H9 (cell line): Measurements from ENCODE around the gene ITCH. TPM values are rescaled to one million over a fixed set of nuclear protein-coding genes. Genes with fewer than 3 reads are reported as not detected.
A peak's percentile ranks its signal among the peaks of the same experiment; 100 is the strongest.

Experiments used
- DNase-seq: peaks from one replicate; pipeline ENCODE4 v3.0.0-alpha.2; 2017
- H2AFZ ChIP-seq: one replicate; pipeline ENCODE4 v1.6.1; 2013; ENCODE audit warnings: mild to moderate bottlenecking, low read length, control low read depth, moderate library complexity
- H2AK5ac ChIP-seq: 2 replicates; pipeline ENCODE4 v1.6.1; 2013; ENCODE audit warnings: low read length, control low read depth, mixed read lengths; ENCODE audit not compliant: insufficient read length
- H2BK120ac ChIP-seq: one replicate; pipeline ENCODE4 v1.6.1; 2013; ENCODE audit warnings: low read depth, mild to moderate bottlenecking, low read length, control low read depth, inconsistent platforms; ENCODE audit not compliant: poor library complexity, severe bottlenecking
- H2BK12ac ChIP-seq: 2 replicates; pipeline ENCODE4 v1.6.1; 2013; ENCODE audit warnings: low read length, control low read depth, mixed read lengths, low read depth; ENCODE audit not compliant: insufficient read length
- H2BK15ac ChIP-seq: 2 replicates; pipeline ENCODE4 v1.6.1; 2013; ENCODE audit warnings: low read depth, low read length, control low read depth
- H2BK20ac ChIP-seq: one replicate; pipeline ENCODE4 v1.6.1; 2013; ENCODE audit warnings: low read depth, mild to moderate bottlenecking, low read length, control low read depth, inconsistent platforms; ENCODE audit not compliant: poor library complexity, severe bottlenecking
- H2BK5ac ChIP-seq: 2 replicates; pipeline ENCODE4 v1.6.1; 2013; ENCODE audit warnings: low read length, control low read depth, mixed read lengths; ENCODE audit not compliant: insufficient read length
- H3K14ac ChIP-seq: 2 replicates; pipeline ENCODE4 v1.6.1; 2013; ENCODE audit warnings: low read length, control low read depth; ENCODE audit not compliant: insufficient read depth
- H3K18ac ChIP-seq: 2 replicates; pipeline ENCODE4 v1.6.1; 2013; ENCODE audit warnings: low read depth, mild to moderate bottlenecking, mixed read lengths, low read length, control low read depth; ENCODE audit not compliant: insufficient read length
- H3K23ac ChIP-seq: 2 replicates; pipeline ENCODE4 v1.6.1; 2013; ENCODE audit warnings: low read length, control low read depth, mixed read lengths, low read depth; ENCODE audit not compliant: insufficient read length
- H3K23me2 ChIP-seq: 2 replicates; pipeline ENCODE4 v1.6.1; 2013; ENCODE audit warnings: low read depth, mild to moderate bottlenecking, mixed read lengths, low read length, control low read depth; ENCODE audit not compliant: insufficient read length, poor library complexity, severe bottlenecking
- H3K27ac ChIP-seq: 2 replicates; pipeline ENCODE4 v1.5.1; 2013; ENCODE audit warnings: low read length, control low read depth, mixed read lengths, low read depth; ENCODE audit not compliant: insufficient read length
- H3K27me3 ChIP-seq: 2 replicates; pipeline ENCODE4 v1.6.1; 2013; ENCODE audit warnings: low read length, control low read depth, inconsistent platforms; ENCODE audit not compliant: insufficient read depth
- H3K4ac ChIP-seq: 2 replicates; pipeline ENCODE4 v1.6.1; 2013; ENCODE audit warnings: low read depth, mild to moderate bottlenecking, control low read depth, inconsistent platforms, low read length, moderate library complexity
- H3K4me1 ChIP-seq: 2 replicates; pipeline ENCODE4 v1.6.1; 2013; ENCODE audit warnings: low read length, control low read depth, inconsistent platforms; ENCODE audit not compliant: insufficient read depth
- H3K4me2 ChIP-seq: 2 replicates; pipeline ENCODE4 v1.6.1; 2013; ENCODE audit warnings: low read length, control low read depth, mixed read lengths; ENCODE audit not compliant: insufficient read length, insufficient read depth
- H3K56ac ChIP-seq: 2 replicates; pipeline ENCODE4 v1.6.1; 2013; ENCODE audit warnings: low read depth, mild to moderate bottlenecking, mixed read lengths, low read length, control low read depth; ENCODE audit not compliant: insufficient read length
- H3K79me1 ChIP-seq: 2 replicates; pipeline ENCODE4 v1.6.1; 2013; ENCODE audit warnings: low read depth, mild to moderate bottlenecking, moderate library complexity, low read length, control low read depth, inconsistent platforms; ENCODE audit not compliant: insufficient read depth, poor library complexity, severe bottlenecking
- H3K79me2 ChIP-seq: 2 replicates; pipeline ENCODE4 v1.6.1; 2013; ENCODE audit warnings: low read length, control low read depth, inconsistent platforms; ENCODE audit not compliant: insufficient read depth
- H3K9ac ChIP-seq: 2 replicates; pipeline ENCODE4 v1.6.1; 2013; ENCODE audit warnings: low read length, control low read depth, mixed read lengths; ENCODE audit not compliant: insufficient read length; ENCODE audit errors: extremely low read depth
- H3K9me3 ChIP-seq: one replicate; pipeline ENCODE4 v1.6.1; 2013; ENCODE audit warnings: low read depth, low read length, inconsistent platforms; ENCODE audit not compliant: control insufficient read depth
- H3T11ph ChIP-seq: one replicate; pipeline ENCODE4 v1.6.1; 2013; ENCODE audit warnings: mild to moderate bottlenecking, low read length, control low read depth, inconsistent platforms
- H4K20me1 ChIP-seq: one replicate; pipeline ENCODE4 v1.6.1; 2013; ENCODE audit not compliant: control insufficient read depth, insufficient read length, insufficient read depth
- H4K5ac ChIP-seq: 2 replicates; pipeline ENCODE4 v1.6.1; 2013; ENCODE audit warnings: low read depth, mild to moderate bottlenecking, mixed read lengths, low read length, control low read depth; ENCODE audit not compliant: insufficient read length
- H4K8ac ChIP-seq: replicated peaks from 2 replicates; pipeline ENCODE4 v1.6.1; 2013; ENCODE audit warnings: low read length, control low read depth, mixed read lengths, low read depth; ENCODE audit not compliant: insufficient read length
- H4K91ac ChIP-seq: 2 replicates; pipeline ENCODE4 v1.6.1; 2013; ENCODE audit warnings: low read depth, mild to moderate bottlenecking, moderate library complexity, mixed read lengths, low read length, control low read depth; ENCODE audit not compliant: insufficient read length
- H3K27ac Mint-ChIP-seq, 3 experiments: 2 replicates in 2 of 3; 3 replicates in 1 of 3; pipeline ENCODE4 v1.8.0; 2020 to 2021; ENCODE audit warnings: mixed read lengths in 3 of 3, mild to moderate bottlenecking in 1 of 3, moderate library complexity in 1 of 3
- H3K27me3 Mint-ChIP-seq: 2 replicates; pipeline ENCODE4 v1.8.0; 2021; ENCODE audit warnings: low read depth, mild to moderate bottlenecking, moderate library complexity, mixed read lengths
- H3K36me3 Mint-ChIP-seq, 3 experiments: 2 replicates in 2 of 3; 3 replicates in 1 of 3; pipeline ENCODE4 v1.8.0; 2020 to 2021; ENCODE audit warnings: low read depth in 3 of 3, mixed read lengths in 3 of 3; ENCODE audit not compliant: insufficient read depth in 1 of 3
- H3K4me1 Mint-ChIP-seq, 2 experiments: 2 replicates each; pipeline ENCODE4 v1.8.0; 2020; ENCODE audit warnings: mixed read lengths in 2 of 2
- H3K4me3 Mint-ChIP-seq, 2 experiments: 2 replicates in 1 of 2; 3 replicates in 1 of 2; pipeline ENCODE4 v1.8.0; 2020 to 2021; ENCODE audit warnings: mild to moderate bottlenecking in 2 of 2, mixed read lengths in 2 of 2, moderate library complexity in 1 of 2
- H3K9me3 Mint-ChIP-seq, 2 experiments: 2 replicates in 1 of 2; 3 replicates in 1 of 2; pipeline ENCODE4 v1.8.0; 2020; ENCODE audit warnings: mild to moderate bottlenecking in 2 of 2, mixed read lengths in 2 of 2, moderate library complexity in 1 of 2
- WGBS: extraction: QIAGEN DNeasy Blood & Tissue Kit; methylation state at CpG from one replicate; pipeline ENCODE4 v1.1.7; 2013; ENCODE audit warnings: missing lambda C conversion rate, low lambda C conversion rate, mixed read lengths; ENCODE audit not compliant: insufficient read length; ENCODE audit errors: extremely low coverage; 5-methylcytosine and 5-hydroxymethylcytosine counted together
- total RNA-seq: library from RNA; stranded (reverse); gene quantifications from 2 replicates; pipeline ENCODE4 v1.2.1, GENCODE V29; 2021
- TF ChIP-seq, protein P1 (sequence below): fragments of 200-600 bp; sonication (generic); conservative IDR thresholded peaks from 3 replicates; pipeline ENCODE4 v1.8.0; 2021; ENCODE audit warnings: antibody characterized with exemption, mild to moderate bottlenecking

Gene ITCH
- total RNA-seq, 1 experiment from 2014 or later, result 55.9 TPM

DNA sequence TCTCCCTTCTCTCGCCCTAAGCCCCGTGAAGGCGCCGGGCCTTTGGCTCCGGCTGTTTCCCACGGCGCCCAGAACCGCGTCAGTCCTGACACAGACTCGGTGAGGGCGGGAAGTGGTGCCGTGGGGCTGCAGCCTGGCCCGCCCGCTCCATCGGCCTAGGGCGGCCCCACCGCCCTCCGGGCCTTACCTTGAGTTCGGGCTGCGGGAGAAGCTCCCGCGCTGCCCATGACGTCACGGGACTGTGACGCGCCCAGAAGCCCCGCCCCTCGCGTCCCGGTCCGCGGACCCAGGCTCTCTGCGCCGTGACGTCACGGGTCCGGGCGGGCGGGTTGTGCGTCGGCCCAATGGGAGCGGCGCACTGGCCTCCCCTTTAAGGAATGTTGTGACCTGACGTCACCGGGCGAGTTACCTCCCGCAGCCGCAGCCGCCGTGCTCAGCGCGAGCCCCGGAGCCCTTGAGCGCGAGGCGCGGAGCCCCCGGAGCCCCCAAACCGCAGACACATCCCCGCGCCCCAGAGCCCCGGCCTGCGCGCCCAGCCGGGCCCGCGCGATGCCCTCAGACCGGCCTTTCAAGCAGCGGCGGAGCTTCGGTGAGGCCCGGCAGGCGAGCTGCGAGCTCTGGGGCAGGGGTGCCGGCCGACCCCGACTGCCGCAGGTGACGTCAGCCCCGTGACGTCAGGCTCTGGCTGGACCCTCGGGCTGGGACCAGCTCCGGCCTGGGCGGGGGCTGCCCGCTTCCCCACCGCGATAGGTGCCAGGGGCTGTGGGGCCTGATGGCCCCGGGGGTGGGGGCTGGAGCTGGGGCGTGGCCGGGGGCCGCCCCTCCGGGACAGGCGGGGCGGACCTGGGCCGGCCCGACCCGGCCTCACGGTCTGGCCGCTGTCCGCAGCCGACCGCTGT, 195.5 kb downstream of the ITCH start, which contains the start of gene MAP1LC3A:
Gene MAP1LC3A, plus strand, starts transcription at position 399 of the 899 bp plus-strand sequence. Its CDS starts 151 bp downstream, at position 550.
- Histone ChIP-seq H4K91ac (no peak within 1 kb of the TSS), H3K4me1 (no peaks in the 10 kb centered on the region), H2BK12ac (no peak within 1 kb of the TSS), H3K4ac (no peak within 1 kb of the TSS), H4K8ac (no peak within 1 kb of the TSS), H3K18ac (peak within 1 kb of the TSS; percentile 90), H2BK5ac (no peak within 1 kb of the TSS), H3K9me3 (no peaks in the 10 kb centered on the region), H2AFZ (peak within 1 kb of the TSS; percentile 10), H3K23ac (no peak within 1 kb of the TSS), H2AK5ac (no peak within 1 kb of the TSS), H3K79me1 (no peaks in the 10 kb centered on the region), H2BK20ac (no peak within 1 kb of the TSS), H3T11ph (no peak within 1 kb of the TSS), H2BK15ac (no peak within 1 kb of the TSS), H3K23me2 (peaks cover 4% of the 10 kb centered on the region), H3K9ac (peak within 1 kb of the TSS; percentile 27), H4K20me1 (no peaks in the 10 kb centered on the region), H3K56ac (no peak within 1 kb of the TSS), H3K27me3 (no peaks in the 10 kb centered on the region), H4K5ac (no peak within 1 kb of the TSS), H3K27ac (no peak within 1 kb of the TSS), H3K79me2 (no peaks in the 10 kb centered on the region), H2BK120ac (no peak within 1 kb of the TSS), H3K4me2 (peak within 1 kb of the TSS; percentile 64), H3K14ac (peak within 1 kb of the TSS; percentile 90)
- TF ChIP-seq, protein P1, sequence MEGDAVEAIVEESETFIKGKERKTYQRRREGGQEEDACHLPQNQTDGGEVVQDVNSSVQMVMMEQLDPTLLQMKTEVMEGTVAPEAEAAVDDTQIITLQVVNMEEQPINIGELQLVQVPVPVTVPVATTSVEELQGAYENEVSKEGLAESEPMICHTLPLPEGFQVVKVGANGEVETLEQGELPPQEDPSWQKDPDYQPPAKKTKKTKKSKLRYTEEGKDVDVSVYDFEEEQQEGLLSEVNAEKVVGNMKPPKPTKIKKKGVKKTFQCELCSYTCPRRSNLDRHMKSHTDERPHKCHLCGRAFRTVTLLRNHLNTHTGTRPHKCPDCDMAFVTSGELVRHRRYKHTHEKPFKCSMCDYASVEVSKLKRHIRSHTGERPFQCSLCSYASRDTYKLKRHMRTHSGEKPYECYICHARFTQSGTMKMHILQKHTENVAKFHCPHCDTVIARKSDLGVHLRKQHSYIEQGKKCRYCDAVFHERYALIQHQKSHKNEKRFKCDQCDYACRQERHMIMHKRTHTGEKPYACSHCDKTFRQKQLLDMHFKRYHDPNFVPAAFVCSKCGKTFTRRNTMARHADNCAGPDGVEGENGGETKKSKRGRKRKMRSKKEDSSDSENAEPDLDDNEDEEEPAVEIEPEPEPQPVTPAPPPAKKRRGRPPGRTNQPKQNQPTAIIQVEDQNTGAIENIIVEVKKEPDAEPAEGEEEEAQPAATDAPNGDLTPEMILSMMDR, result no peak
- Mint-ChIP-seq H3K9me3 (no peaks in the 10 kb centered on the region), H3K36me3 (no peaks in the 10 kb centered on the region), H3K27ac (peak within 1 kb of the TSS; percentile 18 to 87 (median 83); a peak in 4 of 7 replicates), H3K4me1 (peaks cover 7 to 9% of the 10 kb centered on the region in 2 experiments), H3K4me3 (peak within 1 kb of the TSS; percentile 67 to 82), H3K27me3 (peaks cover 5% of the 10 kb centered on the region)
- no CpG with 5 or more reads among the region's 103 CpGs for WGBS
- DNase-seq, result peak; percentile 95
